A549 (cell line): ENCODE data around the gene CCRL2. TPM values are rescaled to one million over a fixed set of nuclear protein-coding genes. Genes with fewer than 3 reads are reported as not detected.

Experiments used
- ATAC-seq, 2 experiments: fragments of 200-7000 bp in 1 of 2; fragments of >200 bp in 1 of 2; cut with Nextera tagmentation in 1 of 2; cut with Tn5 transposase in 1 of 2; 3 replicates each; pipeline versions ENCODE4 v1.8.0 to v1.9.1; 2018 to 2020; ENCODE audit warnings: mild to moderate bottlenecking in 1 of 2, moderate library complexity in 1 of 2
- CTCF ChIA-PET: fragments of 300-600 bp; sonication (Branson Sonifier 250); formaldehyde crosslinking; extraction: SDS; loops from one replicate; lab custom pipeline; 2021; ENCODE audit warnings: antibody characterized with exemption, inconsistent platforms; lab: Yijun Ruan, JAX
- POLR2A ChIA-PET: fragments of 350-600 bp; formaldehyde crosslinking; extraction: SDS; loops from one replicate; lab custom pipeline; 2021; ENCODE audit warnings: antibody characterized with exemption, inconsistent platforms; lab: Yijun Ruan, JAX
- DNase-seq, 2 experiments: peaks; one replicate each; pipeline versions ENCODE4 v3.0.0 to v3.0.0-alpha.2; 2011 to 2016; ENCODE audit warnings: low read depth in 1 of 2, low spot score in 1 of 2
- FAIRE-seq: peaks from 2 replicates; lab custom pipeline; 2011; peaks lifted over from hg19 to GRCh38; lab: Jason Lieb, UNC
- H3K27ac ChIP-seq, 2 experiments: fragments of >200 bp; sonication (Bioruptor Twin); formaldehyde crosslinking; 3 replicates each; pipeline ENCODE4 v1.5.1; 2016 to 2017
- H3K4me1 ChIP-seq: fragments of >200 bp; sonication (Bioruptor Twin); formaldehyde crosslinking; 3 replicates; pipeline ENCODE4 v1.6.1; 2016
- H3K4me2 ChIP-seq: fragments of >200 bp; sonication (Bioruptor Twin); formaldehyde crosslinking; 3 replicates; pipeline ENCODE4 v1.6.1; 2016
- H3K4me3 ChIP-seq: fragments of >200 bp; sonication (Bioruptor Twin); formaldehyde crosslinking; 3 replicates; pipeline ENCODE4 v1.5.1; 2016
- H3K9me3 ChIP-seq: fragments of >200 bp; sonication (Bioruptor Twin); formaldehyde crosslinking; 3 replicates; pipeline ENCODE4 v1.6.1; 2016
- CBX2 ChIP-seq: fragments of 200-600 bp; sonication (generic); IDR thresholded peaks from 2 replicates; pipeline ENCODE4 v1.6.1; 2016; ENCODE audit warnings: low read depth, mild to moderate bottlenecking, borderline replicate concordance
- CBX8 ChIP-seq: fragments of 200-600 bp; sonication (generic); IDR thresholded peaks from 2 replicates; pipeline ENCODE4 v1.6.1; 2016
- CEBPB ChIP-seq, 2 experiments: fragments of >200 bp in 1 of 2; sonication (Bioruptor Twin) in 1 of 2; formaldehyde crosslinking in 1 of 2; IDR thresholded peaks; 2 replicates each; pipeline ENCODE4 v1.6.1; 2012 to 2016
- CTCF ChIP-seq: fragments of >200 bp; sonication (Bioruptor Twin); formaldehyde crosslinking; IDR thresholded peaks from 3 replicates; pipeline ENCODE4 v1.5.1; 2016
- EP300 ChIP-seq, 2 experiments: fragments of >200 bp; sonication (Bioruptor Twin); formaldehyde crosslinking; IDR thresholded peaks; 2 replicates in 1 of 2; 3 replicates in 1 of 2; pipeline ENCODE4 v1.6.1; 2016 to 2017
- FOSB ChIP-seq: fragments of 250-450 bp; sonication (Bioruptor Pico); IDR thresholded peaks from 2 replicates; pipeline ENCODE4 v1.5.0; 2020; ENCODE audit warnings: mild to moderate bottlenecking, moderate library complexity
- FOXS1 ChIP-seq: fragments of 250-450 bp; sonication (Bioruptor Pico); IDR thresholded peaks from 2 replicates; pipeline ENCODE4 v1.5.0; 2020; ENCODE audit warnings: mild to moderate bottlenecking, moderate library complexity
- HDAC2 ChIP-seq: fragments of 200-600 bp; sonication (generic); IDR thresholded peaks from 2 replicates; pipeline ENCODE4 v1.6.1; 2016
- HMGXB4 ChIP-seq: fragments of 250-450 bp; sonication (Bioruptor Pico); IDR thresholded peaks from 2 replicates; pipeline ENCODE4 v1.5.0; 2021; ENCODE audit warnings: mild to moderate bottlenecking, moderate library complexity, borderline replicate concordance
- HOXA7 ChIP-seq: fragments of 250-450 bp; sonication (Bioruptor Pico); IDR thresholded peaks from 2 replicates; pipeline ENCODE4 v1.5.0; 2020; ENCODE audit warnings: mild to moderate bottlenecking, moderate library complexity
- HOXB13 ChIP-seq: fragments of 250-450 bp; sonication (Bioruptor Pico); IDR thresholded peaks from 2 replicates; pipeline ENCODE4 v1.5.0; 2020; ENCODE audit warnings: low read depth, mild to moderate bottlenecking, moderate library complexity
- JUN ChIP-seq, 2 experiments: fragments of >200 bp; sonication (Bioruptor Twin); formaldehyde crosslinking; IDR thresholded peaks; 2 replicates in 1 of 2; 3 replicates in 1 of 2; pipeline ENCODE4 v1.6.1; 2016 to 2017
- KDM5A ChIP-seq: fragments of 200-600 bp; sonication (generic); IDR thresholded peaks from 2 replicates; pipeline ENCODE4 v1.6.1; 2016; ENCODE audit warnings: antibody characterized with exemption, mild to moderate bottlenecking
- MAX ChIP-seq: IDR thresholded peaks from 2 replicates; pipeline ENCODE4 v1.6.1; 2012
- MYC ChIP-seq: IDR thresholded peaks from 2 replicates; pipeline ENCODE4 v1.6.1; 2012; ENCODE audit warnings: mild to moderate bottlenecking, inconsistent platforms, low read length, improper control_type of control experiment, borderline replicate concordance
- PHF8 ChIP-seq: fragments of 200-600 bp; sonication (generic); IDR thresholded peaks from 2 replicates; pipeline ENCODE4 v1.6.1; 2016; ENCODE audit warnings: low read depth, mild to moderate bottlenecking, antibody characterized with exemption, moderate library complexity, borderline replicate concordance
- RAD21 ChIP-seq, 2 experiments: fragments of >200 bp in 1 of 2; sonication (Bioruptor Twin) in 1 of 2; formaldehyde crosslinking in 1 of 2; IDR thresholded peaks in 1 of 2; conservative IDR thresholded peaks in 1 of 2; 2 replicates in 1 of 2; 3 replicates in 1 of 2; pipeline ENCODE4 v1.6.1; 2012 to 2018; ENCODE audit warnings: inconsistent platforms in 1 of 2
- RCOR1 ChIP-seq: fragments of 150-350 bp; IDR thresholded peaks from 2 replicates; pipeline ENCODE4 v1.6.1; 2014; ENCODE audit warnings: antibody characterized with exemption, low read length, low read depth
- REST ChIP-seq: fragments of 200-600 bp; sonication (generic); IDR thresholded peaks from 2 replicates; pipeline ENCODE4 v1.6.1; 2016; ENCODE audit warnings: antibody characterized with exemption, mild to moderate bottlenecking, moderate library complexity
- TFCP2L1 ChIP-seq: fragments of 250-450 bp; sonication (Bioruptor Pico); IDR thresholded peaks from 2 replicates; pipeline ENCODE4 v1.5.0; 2021; ENCODE audit warnings: mild to moderate bottlenecking
- ZFP36 ChIP-seq: fragments of 450-650 bp; IDR thresholded peaks from 2 replicates; pipeline ENCODE4 v1.6.1; 2014; ENCODE audit warnings: borderline replicate concordance; ENCODE audit not compliant: partially characterized antibody
- ZSCAN20 ChIP-seq: fragments of 250-450 bp; sonication (Bioruptor Pico); IDR thresholded peaks from 2 replicates; pipeline ENCODE4 v1.8.0; 2022; ENCODE audit warnings: mild to moderate bottlenecking, moderate library complexity
- WGBS: methylation state at CpG from one replicate; pipeline ENCODE4 v1.1.6; 2017; ENCODE audit errors: missing lambda C conversion rate; 5-methylcytosine and 5-hydroxymethylcytosine counted together
- polyA plus RNA-seq, 4 experiments: library from polyadenylated mRNA; depleted of rRNA in 3 of 4; stranded (reverse); fragments of >200 nt; fragmentation: RNase III in 1 of 4; extraction: RNeasy Plus Mini Kit Qiagen cat#74134 plus additional on column Dnase treatment in 1 of 4; gene quantifications; 2 replicates in 3 of 4; 3 replicates in 1 of 4; pipeline ENCODE4 v1.2.3, GENCODE V29; 2011 to 2017

CCRL2 gene
- polyA plus RNA-seq, 2 of the 4 experiments (the other 2 are of a cell fraction), result not detected

GRCh38 chr3:46416125-46416810 is 9.2 kb downstream of the CCRL2 start:
- Histone ChIP-seq H3K4me1 (no peaks in the 10 kb centered on the region), H3K27ac (no peak overlapping the region), H3K9me3 (no peaks in the 10 kb centered on the region), H3K4me2 (no peak overlapping the region), H3K4me3 (no peak overlapping the region)
- ChIA-PET CTCF (interaction anchor here (1.0 kb wide), 1 partner anchor 24 kb away, joined by 3 read pairs; no protein-coding TSS in a partner anchor), POLR2A (no interaction called here)
- 69% methylated on average over 10 of the region's 10 CpGs for WGBS
- no peak for TF ChIP-seq RCOR1
- TF ChIP-seq HMGXB4, result no peak
- TF ChIP-seq PHF8, result no peak
- TF ChIP-seq FOSB, result no peak
- TF ChIP-seq ZSCAN20 (CRISPR knock-in tag), result no peak
- no peak for TF ChIP-seq HDAC2
- no peak for TF ChIP-seq CBX8
- TF ChIP-seq JUN (IDR thresholded peaks at IDR 0.05), result no peak
- TF ChIP-seq HOXB13 (CRISPR knock-in tag), result no peak
- no peak for TF ChIP-seq EP300 (IDR thresholded peaks at IDR 0.05)
- no peak for TF ChIP-seq CEBPB (IDR thresholded peaks at IDR 0.05)
- no peak for TF ChIP-seq MAX
- TF ChIP-seq KDM5A, result no peak
- TF ChIP-seq RAD21 (conservative IDR thresholded peaks at IDR 0.05 in 1 of 2, IDR thresholded peaks at IDR 0.05 in 1 of 2), result no peak
- no peak for TF ChIP-seq HOXA7 (CRISPR knock-in tag)
- no peak for TF ChIP-seq TFCP2L1 (CRISPR knock-in tag)
- TF ChIP-seq MYC, result no peak
- TF ChIP-seq CTCF, result no peak
- no peak for DNase-seq
- no peak for ATAC-seq
- no peak for FAIRE-seq

- H3K9me3 ChIP-seq, result no peaks in the 10 kb centered on the region
- no peak overlapping the region for H3K4me2 ChIP-seq
- WGBS, result 56% methylated on average over 7 of the region's 7 CpGs
- ChIA-PET CTCF (interaction anchor here (1.0 kb wide), 1 partner anchor 25 kb away, joined by 3 read pairs; no protein-coding TSS in a partner anchor), POLR2A (interaction anchor here (0.6 kb wide), 1 partner anchor 1026 kb away, joined by 4 read pairs; no protein-coding TSS in a partner anchor)
- DNase-seq (no peak), ATAC-seq (no peak), FAIRE-seq (no peak)
- H3K4me3 ChIP-seq, result no peak overlapping the region
- TF ChIP-seq CBX2, result no peak
- TF ChIP-seq FOXS1 (CRISPR knock-in tag), result no peak
- TF ChIP-seq REST, result no peak
- no peak for TF ChIP-seq ZFP36
- no peaks in the 10 kb centered on the region for H3K4me1 ChIP-seq
- H3K27ac ChIP-seq, result no peak overlapping the region
Observed at GRCh38 chr3:46416811-46417510, 9.9 kb downstream of the CCRL2 start.
